GM19397 (cell line): Measurements from ENCODE around the gene ZIM2.

ENCODE experiments used
- ATAC-seq: cut with Tn5 transposase; IDR thresholded peaks from one replicate; pipeline ENCODE4 v1.9.1; 2021; ENCODE audit warnings: mild to moderate bottlenecking, moderate library complexity; ENCODE audit not compliant: unreplicated experiment

Gene ZIM2

GRCh38 chr19:56811480-56811879 lies 29.0 kb downstream of the ZIM2 start:
- ATAC-seq = no peak

GRCh38 chr19:56810260-56810659 lies 30.3 kb downstream of the ZIM2 start:
- ATAC-seq = no peak

GRCh38 chr19:56808717-56809392 lies 31.7 kb downstream of the ZIM2 start:
- ATAC-seq = no peak

GRCh38 chr19:56806639-56807038 lies 33.9 kb downstream of the ZIM2 start:
- ATAC-seq = no peak

- ATAC-seq = no peak
These were observed 62.2 kb downstream of the ZIM2 start for GRCh38 chr19:56778351-56778750.

GRCh38 chr19:56769650-56770049 lies 70.9 kb downstream of the ZIM2 start:
- ATAC-seq = no peak

GRCh38 chr19:56765137-56765536 lies 75.4 kb downstream of the ZIM2 start:
- no peak for ATAC-seq

GRCh38 chr19:56764196-56764695 lies 76.3 kb downstream of the ZIM2 start:
- ATAC-seq = no peak

GRCh38 chr19:56760842-56761241 lies 79.7 kb downstream of the ZIM2 start:
- ATAC-seq = no peak

GRCh38 chr19:56759531-56759930 lies 81.0 kb downstream of the ZIM2 start:
- ATAC-seq = no peak

GRCh38 chr19:56751078-56751489 lies 89.4 kb downstream of the ZIM2 start:
- ATAC-seq = no peak

- ATAC-seq = no peak
These were observed 89.9 kb downstream of the ZIM2 start for GRCh38 chr19:56750658-56751057.

- ATAC-seq = no peak
These were observed 92.1 kb downstream of the ZIM2 start for GRCh38 chr19:56748378-56748777.

GRCh38 chr19:56746367-56746766 lies 94.2 kb downstream of the ZIM2 start:
- no peak for ATAC-seq

- no peak for ATAC-seq
These were observed 100.0 kb downstream of the ZIM2 start for GRCh38 chr19:56740501-56740900.

GRCh38 chr19:56736571-56736970 lies 104.0 kb downstream of the ZIM2 start:
- ATAC-seq = no peak

GRCh38 chr19:56732976-56733375 lies 107.5 kb downstream of the ZIM2 start:
- ATAC-seq = no peak

- no peak for ATAC-seq
These were observed 112.8 kb downstream of the ZIM2 start for GRCh38 chr19:56727677-56728076.

- ATAC-seq = no peak
These were observed 114.6 kb downstream of the ZIM2 start for GRCh38 chr19:56725829-56726424.
